IPS DF 19.7 (cell line): ENCODE data around the gene IGSF9.

Experiments
- DNase-seq: peaks from one replicate; pipeline ENCODE4 v3.0.0-alpha.2; 2013; ENCODE audit warnings: low read depth, low spot score

Gene IGSF9

GRCh38 chr1:159946242-159947187 is 1.1 kb upstream of the IGSF9 start:
- no peak for DNase-seq

GRCh38 chr1:159944623-159945455 is 574 bp downstream of the IGSF9 start:
- DNase-seq = no peak

- no peak for DNase-seq
These were observed 1.3 kb downstream of the IGSF9 start for GRCh38 chr1:159943908-159944622.

GRCh38 chr1:159943278-159943640 is 2.2 kb downstream of the IGSF9 start:
- no peak for DNase-seq

GRCh38 chr1:159942632-159943277 is 2.7 kb downstream of the IGSF9 start:
- no peak for DNase-seq

GRCh38 chr1:159941591-159942560 is 3.5 kb downstream of the IGSF9 start:
- DNase-seq = no peak

- DNase-seq = no peak
These were observed 4.3 kb downstream of the IGSF9 start for GRCh38 chr1:159941141-159941540.

GRCh38 chr1:159940006-159940620 is 5.3 kb downstream of the IGSF9 start:
- DNase-seq = no peak

GRCh38 chr1:159939678-159940002 is 5.8 kb downstream of the IGSF9 start:
- DNase-seq = no peak

- DNase-seq = no peak
These were observed 6.3 kb downstream of the IGSF9 start for GRCh38 chr1:159938905-159939677.

- no peak for DNase-seq
These were observed 7.1 kb downstream of the IGSF9 start for GRCh38 chr1:159938211-159938852.

GRCh38 chr1:159937054-159937750 is 8.2 kb downstream of the IGSF9 start:
- DNase-seq = no peak

GRCh38 chr1:159936273-159936904 is 9.0 kb downstream of the IGSF9 start:
- no peak for DNase-seq

GRCh38 chr1:159935719-159936272 is 9.6 kb downstream of the IGSF9 start:
- no peak for DNase-seq

GRCh38 chr1:159935305-159935704 is 10.1 kb downstream of the IGSF9 start:
- DNase-seq = no peak

- no peak for DNase-seq
These were observed 11.0 kb downstream of the IGSF9 start for GRCh38 chr1:159934136-159935039.
